GM18858 (cell line): ENCODE measurements around the gene AURKAIP1.
"Not testable (repeated sequence)": the region's sequence is repeated elsewhere in the genome, so short reads cannot be mapped to it uniquely, and the experiment has no call there.

ENCODE experiments used
- ATAC-seq: cut with Tn5 transposase; IDR thresholded peaks from one replicate; pipeline ENCODE4 v1.9.1; 2021; ENCODE audit not compliant: unreplicated experiment

AURKAIP1 gene

DNA sequence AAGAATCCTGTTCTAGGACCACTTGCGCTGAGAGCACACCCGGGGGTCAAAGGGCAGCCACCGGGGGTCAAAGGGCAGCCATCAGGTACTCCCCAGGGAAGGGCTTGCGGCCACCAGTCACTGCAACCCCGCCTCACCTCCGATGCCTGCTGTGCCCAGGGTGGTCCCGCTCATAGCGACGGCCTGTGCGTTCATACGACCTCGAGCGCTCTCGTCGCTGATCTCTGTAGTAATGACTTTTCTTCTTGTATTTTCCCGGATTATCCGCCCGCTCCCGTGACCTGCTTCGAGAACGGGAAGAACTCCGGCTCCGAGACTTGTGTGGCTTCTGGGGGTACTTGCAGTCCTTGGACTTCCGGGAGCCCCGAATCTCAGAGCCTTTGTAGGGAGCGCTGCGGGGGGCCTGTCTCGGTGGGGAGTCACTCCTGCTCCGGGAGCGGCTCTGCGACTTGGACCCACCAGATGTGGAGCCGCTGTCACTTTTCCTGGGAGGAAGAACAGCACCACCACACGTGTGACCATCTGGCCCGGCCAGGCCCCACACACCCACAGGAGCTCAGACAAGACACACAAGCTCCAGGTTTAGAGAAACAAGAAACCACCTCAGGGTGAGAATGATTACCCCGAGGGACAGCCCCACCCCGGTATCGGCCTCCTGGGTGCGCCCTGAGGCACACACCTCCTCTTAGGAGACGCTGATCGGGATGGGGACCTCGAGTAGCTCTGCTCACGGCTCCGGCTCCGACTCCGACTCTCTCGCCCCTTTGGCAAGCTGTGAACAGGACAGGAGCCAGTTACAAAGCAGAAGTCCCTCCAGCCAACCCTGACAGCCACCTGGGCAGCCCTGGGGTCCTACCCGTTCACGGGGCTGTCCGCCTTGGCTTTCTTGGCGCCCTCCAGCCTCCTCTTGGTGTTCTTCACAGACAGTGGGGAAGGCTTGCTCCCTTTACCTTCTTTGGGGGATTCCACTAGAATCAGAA lies 12.4 kb upstream of the AURKAIP1 start:
- ATAC-seq = no peak

DNA sequence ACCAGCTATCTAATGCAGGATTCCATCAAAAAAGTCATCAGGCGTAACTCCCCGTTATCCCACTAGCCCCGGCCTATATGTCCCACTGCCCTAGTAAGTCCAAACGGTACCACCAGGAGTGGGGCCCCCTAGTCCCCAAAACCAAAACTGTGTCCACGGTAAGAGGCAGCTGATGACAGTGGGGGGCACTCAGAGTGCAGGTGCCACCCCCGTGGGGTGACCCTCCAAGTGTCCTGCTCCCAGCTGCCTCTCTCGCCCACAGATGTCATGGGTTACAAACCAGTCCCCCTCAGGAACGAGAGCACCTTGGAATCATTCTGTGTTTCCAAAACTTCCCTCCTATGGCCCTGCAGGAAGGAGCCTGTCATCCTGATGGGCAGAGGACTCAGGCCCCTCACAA lies 10.9 kb upstream of the AURKAIP1 start:
- no peak for ATAC-seq

DNA sequence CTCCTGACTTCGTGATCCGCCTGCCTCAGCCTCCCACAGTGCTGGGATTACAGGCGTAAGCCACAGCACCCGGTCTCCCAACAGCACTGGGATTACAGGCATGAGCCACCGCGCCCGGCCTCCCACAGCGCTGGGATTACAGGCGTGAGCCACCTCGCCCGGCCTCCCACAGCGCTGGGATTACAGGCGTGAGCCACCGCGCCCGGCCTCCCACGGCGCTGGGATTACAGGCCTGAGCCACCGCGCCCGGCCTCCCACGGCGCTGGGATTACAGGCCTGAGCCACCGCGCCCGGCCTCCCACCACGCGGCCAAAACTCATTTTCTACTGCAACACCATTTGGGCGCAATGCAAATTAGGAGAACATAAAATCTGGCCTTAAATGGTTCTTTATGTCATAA lies 10.3 kb upstream of the AURKAIP1 start:
- not testable (repeated sequence) for ATAC-seq

DNA sequence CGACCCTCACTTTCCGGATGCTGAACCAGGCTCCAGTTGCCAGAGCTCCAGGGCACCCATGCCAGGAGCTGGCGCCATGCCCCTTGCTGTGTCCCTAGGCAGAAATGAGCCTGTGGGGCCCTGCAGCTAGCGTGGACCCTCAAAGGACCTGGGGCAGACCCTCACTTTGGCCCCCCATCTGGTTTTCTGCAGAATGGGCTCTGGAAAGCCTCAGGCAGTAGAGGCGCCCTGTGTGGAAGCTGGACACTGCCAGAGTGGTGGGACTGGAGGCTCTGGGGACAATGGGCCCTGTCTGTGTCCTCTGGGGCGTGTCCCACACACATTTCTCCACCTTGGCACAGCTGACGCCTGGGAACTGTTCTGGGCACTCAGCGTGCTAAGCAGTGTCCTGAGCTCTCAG lies 6.3 kb upstream of the AURKAIP1 start:
- ATAC-seq = no peak

DNA sequence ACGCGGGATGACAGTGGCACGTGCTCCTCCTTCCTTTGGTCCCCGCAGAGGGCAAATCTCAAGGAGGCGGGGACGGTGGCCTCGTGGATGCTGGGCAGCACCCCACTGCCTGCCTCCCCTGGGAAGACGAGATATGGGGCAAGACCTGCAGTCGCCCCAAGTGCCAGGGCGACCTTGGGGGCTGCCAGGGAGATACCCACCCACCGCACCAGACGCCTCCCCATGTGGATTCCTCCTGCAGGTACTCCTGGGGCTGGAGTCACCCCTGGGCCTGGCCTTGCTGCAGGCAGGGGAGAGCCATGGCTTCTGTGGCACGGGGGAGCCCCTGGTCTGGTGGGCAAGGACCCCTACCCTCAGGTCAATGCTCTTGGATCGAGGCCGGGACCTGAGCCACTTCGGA lies 5.9 kb upstream of the AURKAIP1 start:
- no peak for ATAC-seq

DNA sequence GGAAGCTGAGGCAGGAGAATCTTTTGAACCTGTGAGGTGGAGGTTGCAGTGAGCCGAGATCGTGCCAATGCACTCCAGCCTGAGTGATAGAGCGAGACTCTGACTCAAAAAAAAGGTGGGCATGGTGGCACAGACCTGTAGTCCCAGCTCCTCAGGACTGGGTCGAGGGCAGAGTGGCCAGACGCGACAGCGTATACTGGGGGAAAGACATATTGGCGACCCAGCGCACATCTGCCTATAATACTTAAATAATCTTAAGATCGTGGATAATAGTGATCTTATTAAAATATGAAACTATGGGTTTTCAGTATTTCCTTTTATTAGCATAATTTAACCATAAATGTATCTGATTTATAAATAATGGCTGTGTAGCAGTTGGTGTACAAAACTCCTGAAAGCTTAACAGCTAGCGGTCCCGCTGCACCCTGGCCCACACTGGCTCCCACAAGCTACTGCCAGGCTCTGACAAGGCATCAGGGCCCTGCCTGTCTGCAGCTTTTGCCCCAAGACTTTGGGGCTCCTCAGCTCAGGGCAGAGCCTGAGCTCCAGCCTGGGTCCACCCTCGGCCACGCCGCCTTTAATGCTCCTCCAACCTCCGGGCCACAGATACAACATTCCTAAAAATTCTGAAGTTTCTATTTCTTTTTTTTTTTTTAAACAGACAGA lies 2.7 kb upstream of the AURKAIP1 start:
- no peak for ATAC-seq

DNA sequence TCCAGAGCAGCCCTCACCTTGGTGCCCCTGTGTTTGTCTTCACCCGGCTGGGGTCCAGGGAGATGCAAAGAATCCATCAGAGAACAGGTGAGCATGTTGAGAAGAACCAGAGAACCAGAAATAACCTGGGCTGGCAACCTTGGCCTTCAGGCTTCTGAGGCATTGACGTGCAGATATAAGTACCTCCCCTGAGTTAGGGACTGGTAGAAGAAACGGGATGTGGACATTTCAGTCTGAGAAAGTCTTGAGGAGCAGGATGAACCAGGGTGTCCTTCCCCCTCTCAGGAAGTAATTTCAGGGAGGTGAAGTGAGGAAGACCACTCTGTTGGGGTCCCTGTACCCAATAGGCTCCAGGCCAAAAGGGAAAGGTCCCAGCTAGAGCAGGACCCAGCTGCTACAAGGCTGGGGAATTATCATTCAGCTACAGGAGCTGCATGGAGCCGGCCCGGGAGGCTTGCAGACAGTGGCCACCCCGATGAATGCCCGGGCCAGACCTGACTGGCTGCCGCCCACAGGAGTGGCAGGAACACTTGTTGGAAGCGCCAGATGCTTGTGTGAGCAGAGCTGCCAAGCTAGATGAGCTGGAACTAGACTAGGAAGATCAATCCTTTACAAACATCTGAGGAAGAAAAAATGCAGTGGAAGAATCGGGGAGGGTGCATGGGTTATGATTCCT lies 1.7 kb upstream of the AURKAIP1 start:
- ATAC-seq = no peak

DNA sequence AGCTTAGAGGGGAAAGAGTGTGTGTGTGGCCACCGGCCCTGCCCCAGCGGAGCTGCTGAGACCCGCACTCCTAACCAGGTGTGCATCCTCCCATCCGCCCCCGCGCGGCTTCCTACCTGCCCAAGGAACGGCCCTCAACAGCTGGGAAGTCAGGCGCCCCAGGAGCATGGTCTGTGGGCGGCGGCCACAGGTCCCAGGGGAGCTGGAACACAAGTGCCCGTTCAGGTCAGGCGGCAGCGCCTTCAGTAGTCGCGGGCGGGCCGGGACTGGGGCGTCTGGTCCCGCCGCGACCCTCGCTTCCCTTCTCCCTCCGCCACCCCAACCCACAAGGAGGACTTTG lies 448 bp downstream of the AURKAIP1 start:
- no peak for ATAC-seq

DNA sequence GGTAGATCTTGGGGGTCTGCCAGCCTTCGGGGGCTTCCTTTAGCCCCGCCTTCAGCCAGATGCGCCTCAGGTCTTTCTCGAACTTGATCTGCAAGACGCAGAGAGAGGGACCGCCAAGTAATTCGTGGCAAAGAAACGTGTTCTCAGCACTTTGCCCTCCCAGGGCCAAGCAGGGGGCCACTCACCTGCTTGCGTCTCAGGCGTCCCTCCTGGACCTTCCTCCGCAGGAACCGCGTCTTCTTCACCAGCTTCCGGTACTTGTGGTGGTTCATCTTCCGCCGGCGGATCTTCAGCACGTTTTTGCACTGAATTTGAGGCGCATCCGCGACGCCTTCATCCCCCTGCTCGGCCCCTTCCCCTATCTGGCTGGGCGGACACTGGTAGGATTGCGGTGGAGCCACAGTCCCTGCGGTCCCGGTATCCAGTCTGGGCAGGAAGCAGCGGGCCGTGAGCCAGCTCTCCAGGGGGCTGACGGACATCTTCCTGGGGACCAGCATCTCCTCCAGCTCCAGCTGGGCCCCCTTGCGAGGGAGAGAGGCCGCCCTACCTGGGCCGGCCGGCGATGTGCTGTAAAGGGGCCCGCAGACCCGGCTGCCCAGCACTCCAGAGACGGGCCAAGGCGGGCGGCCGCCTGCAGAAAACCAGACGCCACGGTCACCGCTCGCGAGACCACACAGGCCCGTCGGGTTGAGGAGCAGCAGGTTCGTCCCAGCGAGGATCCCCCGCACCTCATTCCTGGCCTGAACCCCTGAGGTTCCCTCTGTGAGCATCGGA lies 1.0 kb downstream of the AURKAIP1 start:
- ATAC-seq = no peak

DNA sequence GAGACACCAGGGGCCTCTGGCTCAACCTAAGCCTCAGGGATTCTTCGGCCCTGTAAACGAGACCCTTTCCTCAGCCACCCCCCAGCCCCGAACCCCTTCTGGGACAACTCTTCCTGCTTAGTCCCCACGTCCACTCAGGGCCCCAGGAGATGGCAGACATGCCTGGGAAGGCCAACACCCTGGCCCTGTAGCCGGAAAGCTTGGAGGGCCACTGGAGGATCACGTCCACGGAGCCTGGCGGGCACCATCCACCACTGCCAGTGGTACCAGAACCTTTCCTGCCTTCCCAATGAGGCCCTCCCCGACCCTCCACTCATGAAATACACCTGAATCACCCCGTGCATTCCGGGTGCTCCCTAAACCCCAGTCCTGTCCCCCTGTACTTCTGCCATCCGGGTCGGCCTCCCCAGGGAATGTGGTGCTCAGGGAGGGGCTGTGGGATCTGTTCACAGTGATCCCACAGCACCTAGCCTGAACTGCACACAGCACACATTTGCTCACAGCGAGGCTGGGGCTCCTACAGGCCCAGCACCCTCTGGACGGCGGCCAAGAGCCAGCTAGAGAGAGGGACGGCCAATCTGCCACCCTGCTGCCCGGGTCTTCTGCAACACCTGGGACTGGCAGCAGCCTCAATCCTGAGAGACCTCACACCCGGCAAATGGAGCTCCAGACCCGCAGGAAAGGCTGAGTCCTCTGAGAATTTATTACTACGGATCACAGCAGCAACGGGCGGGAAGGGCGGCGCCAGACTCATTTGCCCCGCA lies 1.8 kb downstream of the AURKAIP1 start:
- ATAC-seq = no peak

DNA sequence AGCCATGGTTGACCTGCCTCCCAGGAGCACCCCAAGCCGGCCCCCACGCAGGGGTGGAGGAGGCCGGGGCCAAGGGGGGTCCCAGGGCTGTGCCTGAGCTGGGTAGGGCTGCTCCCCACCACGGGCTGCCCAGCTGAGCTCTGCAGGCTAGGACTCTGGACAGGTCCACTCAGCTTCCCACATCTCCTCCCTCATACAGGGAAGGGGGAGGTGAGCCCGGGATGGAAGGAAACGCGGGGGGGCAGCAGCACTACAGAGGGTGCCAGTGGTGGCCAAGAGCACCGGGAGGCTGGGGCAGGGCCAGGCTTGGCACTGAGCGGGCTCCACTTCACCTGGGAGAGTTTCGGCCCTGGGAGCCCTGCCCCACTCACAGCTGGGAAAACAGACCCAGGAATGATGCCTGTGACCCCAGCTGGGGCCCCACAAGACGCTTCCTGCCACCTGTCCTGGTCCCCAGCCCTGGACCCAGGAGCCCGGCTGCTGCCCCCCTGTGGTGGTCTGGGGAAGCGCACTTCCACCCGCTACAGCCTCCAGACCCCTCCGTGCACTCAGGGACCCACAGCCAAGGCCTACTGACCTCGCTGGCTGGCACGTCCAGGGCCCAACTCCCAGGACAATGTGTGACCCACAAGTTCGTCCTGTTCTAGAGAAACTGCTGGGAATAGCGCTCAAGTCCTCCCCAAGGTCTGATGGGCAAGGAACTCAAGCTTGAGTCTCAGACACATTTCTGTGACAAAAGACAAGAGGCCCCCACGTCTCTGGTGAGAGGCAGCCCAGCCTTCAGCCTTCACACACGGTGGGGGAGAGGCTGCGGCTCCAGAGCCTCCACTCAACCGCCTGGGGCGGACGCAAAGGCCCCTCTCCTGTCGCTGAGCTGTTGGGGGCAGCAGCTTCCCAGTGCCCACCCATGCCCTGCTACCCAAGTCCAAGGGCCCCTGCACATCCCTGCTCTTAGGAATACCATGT lies 3.0 kb downstream of the AURKAIP1 start:
- ATAC-seq = no peak

DNA sequence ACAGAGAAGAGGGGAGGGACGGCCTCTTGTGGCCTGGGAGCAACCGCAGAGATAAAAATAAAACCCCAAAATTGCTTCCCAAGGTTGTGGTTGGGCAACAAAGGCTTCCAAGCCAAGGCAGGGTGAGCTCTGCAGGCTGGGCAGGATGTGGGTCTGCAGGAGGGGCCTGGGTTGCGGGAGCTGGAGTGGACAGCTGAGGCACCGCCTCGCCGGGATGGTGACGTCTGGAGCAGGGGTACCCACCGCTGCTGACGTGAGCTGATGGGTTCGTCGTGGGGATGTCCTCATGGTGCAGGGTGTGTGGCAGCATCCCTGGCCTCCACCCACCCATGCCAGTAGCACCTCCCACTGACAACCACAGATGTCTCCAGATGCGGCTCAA lies 3.7 kb downstream of the AURKAIP1 start:
- ATAC-seq = no peak

DNA sequence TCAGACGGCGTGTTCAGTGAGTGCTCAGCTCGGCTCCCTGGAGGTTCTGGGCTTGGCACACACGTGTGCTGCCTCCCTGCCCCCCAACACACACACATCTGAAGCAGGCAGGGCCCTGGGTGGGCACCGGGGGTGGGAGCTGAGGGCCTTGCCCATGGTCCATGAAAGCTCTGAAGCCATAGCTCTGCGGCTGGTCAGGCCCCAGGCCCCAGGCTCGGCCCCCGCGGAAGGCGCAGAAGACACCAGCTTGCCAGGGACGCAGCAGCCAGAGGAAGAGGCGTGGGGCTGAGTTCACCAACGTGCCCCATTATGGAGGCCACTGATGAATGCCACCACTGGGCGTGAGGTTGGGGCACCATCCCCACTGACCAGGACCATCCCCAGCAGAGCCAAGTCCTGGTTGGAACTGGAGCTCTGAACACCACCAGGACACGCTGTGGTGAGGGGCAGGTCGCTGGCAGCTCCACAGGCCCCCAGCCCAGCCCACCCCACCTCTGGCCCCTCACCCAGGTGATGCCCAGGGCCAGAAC lies 4.2 kb downstream of the AURKAIP1 start:
- no peak for ATAC-seq

DNA sequence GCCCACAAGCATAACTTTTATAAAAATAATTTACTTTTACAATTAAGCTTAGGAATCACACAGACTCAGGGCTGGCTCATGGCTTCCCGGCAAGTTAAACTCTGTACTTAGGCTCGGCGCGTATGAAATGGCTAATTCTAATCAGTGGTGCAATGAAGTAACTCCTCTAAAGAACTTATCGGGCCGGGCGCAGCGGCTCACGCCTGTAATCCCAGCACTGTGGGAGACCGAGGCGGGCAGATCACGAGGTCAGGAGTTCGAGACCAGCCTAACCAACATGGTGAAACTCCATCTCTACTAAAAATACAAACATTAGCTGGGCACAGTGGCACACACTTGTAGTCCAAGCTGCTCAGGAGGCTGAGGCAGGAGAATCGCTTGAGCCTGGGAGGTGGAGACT lies 4.9 kb downstream of the AURKAIP1 start:
- not testable (repeated sequence) for ATAC-seq

DNA sequence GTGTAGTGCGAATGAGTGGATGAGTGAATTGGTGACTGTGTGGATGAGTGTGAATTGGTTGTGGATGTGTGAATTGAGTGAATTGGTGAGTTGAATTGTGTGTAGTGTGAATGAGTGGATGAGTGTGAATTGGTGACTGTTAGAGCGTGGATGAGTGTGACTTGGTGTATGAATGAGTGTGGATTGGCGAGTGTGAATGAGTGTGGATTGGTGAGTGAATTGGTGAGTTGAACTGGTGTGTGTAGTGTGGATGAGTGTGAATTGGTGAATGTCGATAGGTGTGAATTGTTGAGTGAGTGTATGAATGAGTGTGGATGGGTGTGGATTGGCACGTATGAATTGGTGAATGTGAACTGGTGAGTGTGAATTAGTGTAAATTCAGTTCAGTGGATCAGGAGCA lies 7.7 kb downstream of the AURKAIP1 start:
- ATAC-seq = no peak

DNA sequence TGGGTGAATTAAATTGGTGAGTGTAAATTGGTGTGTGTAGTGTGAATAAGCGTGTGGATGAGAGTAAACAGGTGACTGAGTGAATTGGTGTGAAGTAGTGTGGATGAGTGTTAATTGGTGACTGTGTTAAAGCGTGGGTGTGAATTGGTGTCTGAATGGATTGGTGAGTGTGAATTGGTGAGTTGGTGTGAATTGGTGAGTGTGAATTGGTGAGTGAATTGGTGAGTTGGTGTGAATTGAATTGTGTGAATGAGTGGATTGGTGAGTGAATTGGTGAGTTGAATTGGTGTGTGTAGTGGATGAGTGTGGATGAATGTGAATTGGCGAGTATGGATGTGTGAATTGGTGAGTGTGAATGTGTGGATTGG lies 8.3 kb downstream of the AURKAIP1 start:
- no peak for ATAC-seq

DNA sequence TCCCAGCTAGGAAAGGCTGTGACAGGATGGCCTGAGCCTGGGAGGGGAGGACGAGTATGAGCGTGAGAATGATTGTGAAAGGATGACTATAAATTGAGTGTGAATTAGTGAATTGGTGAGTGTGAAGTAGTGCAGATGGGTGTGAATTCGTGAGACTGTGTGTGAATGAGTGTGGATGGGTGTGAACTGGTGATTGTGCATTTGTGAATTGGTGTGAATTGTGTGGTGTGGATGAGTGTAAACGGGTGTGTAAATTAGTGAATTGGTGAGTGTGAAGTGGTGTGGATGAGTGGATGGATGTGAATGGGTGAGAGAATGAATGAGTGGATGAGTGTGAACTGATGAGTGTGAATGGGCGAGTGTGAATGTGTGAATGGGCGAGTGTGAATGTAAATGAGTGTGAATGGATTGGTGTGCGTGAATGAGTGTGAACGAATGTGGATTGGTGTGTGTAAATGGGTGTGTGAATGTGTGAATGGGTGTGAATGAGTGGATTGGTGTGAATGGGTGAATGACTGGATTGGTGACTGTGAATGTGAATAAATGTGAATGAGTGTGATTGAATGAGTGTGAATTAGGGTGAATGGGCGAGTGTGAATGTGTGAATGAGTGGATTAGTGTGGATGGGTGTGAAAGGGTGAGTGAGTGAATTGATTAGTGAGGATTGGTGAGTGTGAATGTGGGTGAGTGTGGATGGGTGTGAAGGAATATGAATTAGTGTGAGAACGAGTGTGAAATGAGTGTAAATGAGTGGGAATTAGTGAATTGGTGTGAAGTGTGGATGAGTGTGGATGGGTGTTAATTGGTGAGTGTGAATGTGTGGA lies 8.9 kb downstream of the AURKAIP1 start:
- ATAC-seq = no peak

DNA sequence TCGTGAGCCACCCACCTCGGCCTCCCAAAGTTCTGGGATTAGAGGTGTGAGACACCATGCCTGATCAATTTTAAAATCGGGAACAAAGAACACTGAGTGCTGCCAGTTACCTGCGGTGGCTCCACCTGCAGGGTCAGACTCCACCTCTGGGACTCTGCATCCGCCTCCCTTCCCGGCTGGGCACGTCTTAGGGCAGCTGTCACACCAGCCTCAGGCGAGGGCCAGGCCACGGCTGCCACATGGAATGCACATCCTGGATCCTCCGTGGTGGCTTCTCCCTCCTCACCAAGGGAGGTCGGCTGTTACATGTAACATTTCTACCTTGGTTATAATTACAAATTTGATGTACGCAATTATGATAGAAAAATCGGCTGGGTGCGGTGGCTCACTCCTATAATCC lies 10.7 kb downstream of the AURKAIP1 start:
- ATAC-seq = no peak
